Measurements from ENCODE around the gene PEAR1. TPM values are rescaled to one million over a fixed set of nuclear protein-coding genes. Genes with fewer than 3 reads are reported as not detected.
A peak's percentile ranks its signal among the peaks of the same experiment; 100 is the strongest.

PEAR1 gene
- polyA plus RNA-seq, 1 of the 3 experiments (the other 2 are of a cell fraction) = 1.2 TPM

DNA sequence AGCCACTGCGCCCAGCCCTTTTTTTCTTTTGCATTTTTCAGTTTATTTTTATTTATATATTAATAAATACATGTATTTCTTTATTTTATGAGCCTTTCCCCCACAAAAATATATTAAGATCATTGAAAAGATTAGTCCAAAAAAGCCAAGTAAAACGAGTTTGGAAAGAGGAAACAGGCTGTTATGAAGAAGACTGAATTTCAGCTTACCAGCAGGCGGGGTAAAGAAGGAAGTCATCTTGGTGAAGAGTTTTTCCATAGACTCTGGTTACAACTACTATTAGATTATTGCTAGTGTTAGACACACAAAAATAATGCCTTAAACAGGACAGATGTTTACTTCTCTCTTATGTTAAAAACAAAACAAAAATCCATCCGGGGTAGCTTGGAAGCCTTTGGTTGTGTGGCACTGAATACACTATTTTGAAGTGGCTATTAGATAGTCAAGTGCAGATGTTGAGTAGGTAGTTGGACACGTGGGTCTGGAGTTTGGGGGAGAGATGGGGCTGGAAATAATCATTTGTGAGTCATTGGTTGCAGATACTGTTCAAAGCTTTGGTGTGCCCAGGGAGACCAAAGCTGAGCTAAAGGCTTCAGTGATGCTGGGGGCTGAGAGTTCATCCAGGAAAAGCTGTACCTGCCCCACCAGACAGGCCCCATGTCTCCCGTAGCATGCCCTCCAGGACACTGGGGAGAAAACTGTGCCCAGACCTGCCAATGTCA, 18.2 kb downstream of the PEAR1 start:
- no peak for DNase-seq
- Histone ChIP-seq H3K36me3 (replicated peaks in 1 of 2; ENCODE audit: control insufficient read depth in 1 of 2, insufficient read depth in 2 of 2, low read length in 1 of 2) (no peaks in the 10 kb centered on the region), H3K9ac (no peak overlapping the region), H3K4me1 (ENCODE audit: control insufficient read depth in 1 of 2, insufficient read depth in 2 of 2, low read depth in 1 of 2, low read length in 1 of 2) (peaks cover 11 to 42% of the 10 kb centered on the region in 2 experiments; a peak in 3 of 4 replicates), H3K9me3 (no peaks in the 10 kb centered on the region), H3K27ac (ENCODE audit: low read depth in 2 of 2, low read length in 1 of 2) (peak overlapping the region in 1 of 2 experiments; percentile 94; a peak in 2 of 4 replicates), H3K27me3 (ENCODE audit: insufficient read depth) (no peaks in the 10 kb centered on the region), H3K9me2 (no peaks in the 10 kb centered on the region), H3F3A (replicated peaks; ENCODE audit: insufficient read depth) (no peaks in the 10 kb centered on the region), H3K79me2 (ENCODE audit: insufficient read depth) (no peaks in the 10 kb centered on the region), H3K4me2 (no peak overlapping the region), H2AFZ (ENCODE audit: low read depth) (no peak overlapping the region), H3K4me3 (ENCODE audit: low read depth in 2 of 2, low read length in 1 of 2) (no peak overlapping the region), H4K20me1 (ENCODE audit: insufficient read depth) (no peaks in the 10 kb centered on the region)
- TF ChIP-seq, protein P1, sequence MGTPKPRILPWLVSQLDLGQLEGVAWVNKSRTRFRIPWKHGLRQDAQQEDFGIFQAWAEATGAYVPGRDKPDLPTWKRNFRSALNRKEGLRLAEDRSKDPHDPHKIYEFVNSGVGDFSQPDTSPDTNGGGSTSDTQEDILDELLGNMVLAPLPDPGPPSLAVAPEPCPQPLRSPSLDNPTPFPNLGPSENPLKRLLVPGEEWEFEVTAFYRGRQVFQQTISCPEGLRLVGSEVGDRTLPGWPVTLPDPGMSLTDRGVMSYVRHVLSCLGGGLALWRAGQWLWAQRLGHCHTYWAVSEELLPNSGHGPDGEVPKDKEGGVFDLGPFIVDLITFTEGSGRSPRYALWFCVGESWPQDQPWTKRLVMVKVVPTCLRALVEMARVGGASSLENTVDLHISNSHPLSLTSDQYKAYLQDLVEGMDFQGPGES (IDR thresholded peaks at IDR 0.05; ENCODE audit: low read depth, low read length) = no peak
- 0 out of 2 replicates have a peak, but pooled peaks have one; percentile 7 for TF ChIP-seq TCF12 (IDR thresholded peaks at IDR 0.05)
- WGBS (ENCODE audit: low lambda C conversion rate) = 58% methylated on average over 5 of the region's 6 CpGs
- ChIA-PET POLR2A (interaction anchor here (2.7 kb wide), 1 partner anchor 15 kb away, joined by 15 read pairs; no protein-coding TSS in a partner anchor), CTCF (interaction anchor here (0.7 to 6.9 kb wide), 15 partner anchors 13 to 265 kb away, joined by 3 to 182 read pairs (median 4); partner anchors contain the start of genes INSRR, LRRC71, NTRK1 and PEAR1)

DNA sequence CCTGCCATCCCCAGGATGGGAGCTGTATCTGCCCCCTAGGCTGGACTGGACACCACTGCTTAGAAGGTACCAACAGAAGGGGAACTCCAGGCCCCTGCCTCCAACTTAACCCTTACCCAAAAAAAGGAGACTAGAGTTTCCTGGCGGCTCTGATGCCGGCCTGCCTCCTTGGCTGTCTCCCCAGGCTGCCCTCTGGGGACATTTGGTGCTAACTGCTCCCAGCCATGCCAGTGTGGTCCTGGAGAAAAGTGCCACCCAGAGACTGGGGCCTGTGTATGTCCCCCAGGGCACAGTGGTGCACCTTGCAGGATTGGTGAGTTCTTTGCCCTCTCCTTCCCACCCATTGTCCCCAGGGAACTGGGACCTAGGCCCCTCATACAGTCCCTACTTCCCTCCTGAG, 18.8 kb downstream of the PEAR1 start:
- Histone ChIP-seq H3K4me1 (ENCODE audit: control insufficient read depth in 1 of 2, insufficient read depth in 2 of 2, low read depth in 1 of 2, low read length in 1 of 2) (peaks cover 11 to 42% of the 10 kb centered on the region in 2 experiments; a peak in 3 of 4 replicates), H3K9me2 (no peaks in the 10 kb centered on the region), H3F3A (replicated peaks; ENCODE audit: insufficient read depth) (no peaks in the 10 kb centered on the region), H3K9ac (no peak overlapping the region), H3K4me2 (no peak overlapping the region), H3K36me3 (replicated peaks in 1 of 2; ENCODE audit: control insufficient read depth in 1 of 2, insufficient read depth in 2 of 2, low read length in 1 of 2) (no peaks in the 10 kb centered on the region), H3K27ac (ENCODE audit: low read depth in 2 of 2, low read length in 1 of 2) (peak overlapping the region in 1 of 2 experiments; percentile 94; a peak in 2 of 4 replicates), H3K9me3 (no peaks in the 10 kb centered on the region), H3K27me3 (ENCODE audit: insufficient read depth) (no peaks in the 10 kb centered on the region), H4K20me1 (ENCODE audit: insufficient read depth) (no peaks in the 10 kb centered on the region), H3K4me3 (ENCODE audit: low read depth in 2 of 2, low read length in 1 of 2) (no peak overlapping the region), H2AFZ (ENCODE audit: low read depth) (no peak overlapping the region), H3K79me2 (ENCODE audit: insufficient read depth) (no peaks in the 10 kb centered on the region)
- CTCF ChIA-PET = interaction anchor here (0.8 to 6.9 kb wide), 11 partner anchors 14 to 223 kb away, joined by 3 to 182 read pairs (median 8); partner anchors contain the start of genes INSRR, LRRC71, NTRK1 and PEAR1
- DNase-seq = no peak
- TF ChIP-seq FOXM1 (IDR thresholded peaks at IDR 0.05; ENCODE audit: low read depth) = no peak
- no peak for TF ChIP-seq JUND (IDR thresholded peaks at IDR 0.05)
- TF ChIP-seq, protein P1 (IDR thresholded peaks at IDR 0.05; ENCODE audit: low read depth, low read length) = no peak
- POLR2A ChIA-PET = interaction anchor here (1.2 to 2.7 kb wide), 3 partner anchors 9 to 18 kb away, joined by 3 to 15 read pairs (median 3); no protein-coding TSS in a partner anchor
- WGBS (ENCODE audit: low lambda C conversion rate) = 80% methylated on average over 1 of the region's 2 CpGs
